Fibroblast of mammary gland (primary cell): ENCODE results near the gene TGM2.

Experiments used
- DNase-seq: peaks from one replicate; pipeline ENCODE4 v3.0.0-alpha.2; 2010; ENCODE audit warnings: low read depth
- H3K4me3 ChIP-seq: 2 replicates; pipeline ENCODE4 v1.5.1; 2011; ENCODE audit warnings: low read depth, mild to moderate bottlenecking, low read length, moderate library complexity; ENCODE audit not compliant: control insufficient read depth
- CTCF ChIP-seq: conservative IDR thresholded peaks from 2 replicates; pipeline ENCODE4 v1.5.1; 2011; ENCODE audit warnings: low read depth, low read length, inconsistent platforms; ENCODE audit not compliant: control insufficient read depth, insufficient read depth

TGM2 gene

GRCh38 chr20:38129248-38129865 lies 35.7 kb downstream of the TGM2 start:
- no peak overlapping the region for H3K4me3 ChIP-seq
- TF ChIP-seq CTCF = no peak
- DNase-seq = no peak

DNA sequence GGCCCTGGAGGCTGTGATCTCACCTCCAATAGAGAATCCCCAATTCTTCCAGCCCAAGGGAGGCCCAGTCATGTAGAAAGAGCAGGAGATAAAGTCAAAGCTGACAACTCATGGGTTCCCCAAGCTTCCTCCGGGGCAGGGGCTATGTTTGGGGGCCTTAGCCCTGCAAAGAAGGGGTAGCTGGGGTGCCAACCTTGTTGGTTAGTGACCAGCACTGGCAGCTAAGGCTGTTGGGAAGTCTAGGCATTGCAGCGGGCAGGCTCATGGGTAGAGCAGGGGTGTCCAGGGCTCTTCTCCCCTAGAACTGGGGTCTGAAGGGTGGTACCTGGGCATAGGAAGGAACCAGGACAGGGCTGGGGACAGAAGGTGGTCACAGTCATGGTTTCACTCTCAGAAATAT lies 36.4 kb downstream of the TGM2 start:
- DNase-seq = no peak
- TF ChIP-seq CTCF = no peak
- H3K4me3 ChIP-seq = no peak overlapping the region

DNA sequence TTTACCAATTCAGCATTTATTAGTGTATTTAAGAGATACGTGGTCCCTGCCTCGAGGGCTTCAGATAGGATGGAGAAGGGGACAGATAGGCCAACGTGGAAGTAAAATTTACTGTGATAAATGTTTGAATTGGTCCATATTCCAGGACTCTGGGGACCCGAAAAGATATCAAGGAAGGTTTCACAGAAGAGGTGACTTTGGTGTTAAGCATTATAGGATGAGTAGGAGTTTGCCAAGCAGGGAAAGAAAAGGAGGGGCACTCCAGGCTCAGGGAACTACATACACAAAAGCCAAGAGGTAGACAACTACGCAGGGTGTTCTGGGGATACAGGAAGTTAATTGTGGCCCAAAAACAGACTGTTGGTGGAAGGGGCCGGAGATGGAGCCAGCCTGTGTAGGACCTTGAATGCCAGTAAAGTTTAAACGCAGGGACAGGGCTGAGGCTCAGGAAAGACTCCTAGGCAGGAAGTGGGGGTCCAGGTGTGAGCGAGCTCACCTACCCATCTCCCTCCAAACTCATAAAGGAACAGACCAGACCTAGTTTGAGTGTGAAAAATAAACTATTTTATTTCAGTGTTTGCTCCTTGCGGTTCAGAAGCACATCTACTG lies 37.0 kb downstream of the TGM2 start:
- no peak overlapping the region for H3K4me3 ChIP-seq
- DNase-seq = no peak
- TF ChIP-seq CTCF = no peak

- DNase-seq = peak; percentile 71
- H3K4me3 ChIP-seq = no peak overlapping the region
- TF ChIP-seq CTCF = no peak
Measured at GRCh38 chr20:38126932-38127621, 38.0 kb downstream of the TGM2 start.

DNA sequence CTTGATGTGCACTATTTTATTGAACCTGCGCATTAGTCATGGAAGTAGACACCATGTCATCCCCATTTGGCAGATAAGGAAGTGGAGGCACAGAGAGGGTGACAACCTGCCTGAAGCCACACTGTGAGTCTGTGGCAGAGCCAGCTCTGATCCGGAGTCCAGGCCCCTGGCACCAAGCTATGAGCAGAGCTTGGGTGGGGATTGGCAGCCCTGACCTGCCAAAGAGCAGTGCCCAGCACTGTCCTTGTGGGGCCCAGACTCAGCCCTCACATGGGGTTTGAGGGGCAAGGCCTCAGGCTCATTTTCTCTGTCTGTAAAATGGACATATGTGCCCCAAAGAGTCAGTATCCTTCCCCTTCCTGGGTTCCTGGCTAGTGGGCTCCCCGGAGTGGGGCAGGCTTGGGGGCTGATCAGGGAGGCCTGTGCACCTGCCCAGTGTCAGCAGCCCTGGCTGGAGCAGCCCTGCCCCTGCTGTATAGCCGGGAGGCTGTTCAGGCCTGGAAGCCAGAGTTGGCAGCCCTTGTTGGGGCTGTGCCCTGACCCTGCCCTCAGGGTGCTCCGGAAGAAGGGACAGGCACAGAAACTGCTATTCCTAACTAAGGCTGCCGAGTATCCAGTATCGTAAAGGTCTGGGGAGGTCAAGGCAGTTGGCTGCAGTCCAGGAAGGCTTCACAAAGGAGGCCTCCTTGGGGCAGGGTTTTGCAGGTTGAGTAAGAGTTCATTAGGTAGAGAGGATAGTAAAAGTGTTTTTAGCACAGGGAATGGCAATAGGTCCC lies 38.7 kb downstream of the TGM2 start:
- no peak for DNase-seq
- H3K4me3 ChIP-seq = no peak overlapping the region
- no peak for TF ChIP-seq CTCF

DNA sequence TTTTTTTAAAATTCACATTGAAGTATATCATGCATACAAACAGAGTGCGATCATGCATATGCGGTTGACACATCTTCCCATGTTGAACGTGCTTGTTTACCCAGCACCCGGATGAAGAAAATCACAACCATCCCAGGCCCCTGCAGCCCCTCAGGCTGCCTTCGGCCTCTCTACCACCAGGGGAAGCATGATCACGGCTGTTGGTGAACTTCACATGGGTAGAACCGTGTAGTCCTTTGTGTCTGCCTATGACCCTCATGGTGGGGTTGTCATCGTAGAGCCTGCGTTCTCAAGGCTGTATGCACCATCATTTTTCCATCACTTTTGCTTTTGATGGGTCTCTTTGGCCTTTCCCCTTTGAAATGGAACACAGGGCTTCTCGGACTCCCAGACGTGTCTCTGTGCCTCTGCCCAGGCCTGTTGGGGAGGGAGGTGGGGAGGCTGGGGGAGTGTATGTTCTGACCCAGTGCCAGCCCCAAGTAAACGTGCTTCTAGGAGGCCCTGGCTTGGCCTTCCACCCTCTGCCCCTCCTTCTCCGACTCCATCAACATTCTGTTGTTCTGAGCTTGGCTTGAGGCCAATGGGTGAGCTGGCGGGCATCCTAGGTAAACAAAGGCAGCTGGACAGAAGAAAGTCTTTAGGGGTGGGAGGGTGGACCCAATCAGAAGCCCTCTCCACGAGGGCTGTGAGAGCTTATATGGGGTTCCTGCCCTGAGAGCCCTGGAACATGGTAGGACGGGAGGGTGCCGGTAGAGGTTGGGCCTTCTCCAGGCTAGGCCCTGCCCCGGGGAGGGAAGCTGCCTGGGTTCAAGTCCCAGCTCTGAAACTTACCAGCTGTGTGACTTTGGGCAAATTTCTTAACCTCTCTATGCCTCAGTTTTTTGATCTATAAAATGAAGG lies 39.7 kb downstream of the TGM2 start:
- no peak for TF ChIP-seq CTCF
- DNase-seq = peak; percentile 21

More for the DNA sequence above, 39.7 kb downstream of the TGM2 start:
- no peak overlapping the region for H3K4me3 ChIP-seq
